NCI-H1092 treated with DMSO at 0.1 percent for 48 hours (cell line): ENCODE measurements around the gene THNSL1.

ENCODE experiments used
- DNase-seq: peaks from one replicate; lab custom pipeline; 2025; lab: John Stamatoyannopoulos, UW

Gene THNSL1

DNA sequence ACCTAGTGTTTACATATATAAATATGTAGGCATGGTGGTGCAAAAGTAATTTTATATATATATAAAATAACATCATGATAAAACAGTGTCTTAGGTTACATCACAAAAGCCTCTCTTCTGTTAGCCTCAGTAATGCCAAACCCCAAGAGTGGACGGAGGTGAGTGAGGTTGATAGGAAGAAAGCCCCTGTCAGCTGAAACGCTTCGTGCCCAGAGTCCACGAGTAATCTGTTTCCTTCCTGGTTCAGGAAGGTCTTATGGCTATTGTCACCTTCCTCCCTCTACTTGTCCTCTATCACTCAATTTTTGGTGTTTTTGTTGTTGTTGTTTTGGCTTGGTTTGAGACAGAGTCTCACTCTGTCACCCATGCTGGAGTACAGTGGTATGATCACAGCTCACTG is 41.5 kb downstream of the THNSL1 start:
- no peak for DNase-seq

DNA sequence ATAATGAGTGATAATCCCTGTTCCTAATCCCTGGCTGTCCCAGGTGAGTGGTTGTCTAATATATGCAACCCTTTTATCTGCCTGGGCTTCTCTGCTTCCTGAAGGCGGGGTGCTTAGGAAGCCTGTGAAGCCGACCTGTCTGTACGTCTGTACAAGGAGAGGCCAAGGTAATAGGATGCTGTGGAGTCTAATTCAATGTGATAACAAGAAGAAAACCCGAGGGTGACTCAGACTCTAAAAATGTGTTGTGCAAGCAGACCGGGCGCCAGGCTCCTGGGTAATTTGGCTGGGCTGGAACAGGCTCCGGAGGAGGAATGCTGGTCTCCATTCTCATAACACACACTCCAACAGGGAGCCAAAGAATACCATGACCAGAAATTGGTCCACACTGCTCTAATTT is 43.6 kb downstream of the THNSL1 start:
- DNase-seq: no peak

DNA sequence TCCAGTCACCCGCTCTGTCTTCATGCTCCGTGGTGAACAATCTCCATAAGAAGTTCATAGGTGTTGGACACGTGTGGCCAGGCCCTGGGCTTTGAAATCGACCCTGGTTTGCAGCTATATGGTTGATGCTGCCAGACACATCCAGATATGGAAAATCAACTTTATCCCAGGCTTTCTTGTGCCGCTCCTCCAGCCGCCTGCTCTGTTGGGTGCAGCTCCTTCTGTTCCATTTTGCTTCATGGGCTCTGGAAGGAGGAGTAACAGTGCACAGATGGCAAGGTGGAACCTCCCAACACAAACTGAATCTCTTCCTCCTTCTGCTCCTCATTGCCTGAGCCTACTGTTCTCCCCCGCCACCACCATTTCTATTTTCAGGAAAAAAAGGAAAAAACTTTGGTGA is 44.7 kb downstream of the THNSL1 start:
- DNase-seq: no peak

DNA sequence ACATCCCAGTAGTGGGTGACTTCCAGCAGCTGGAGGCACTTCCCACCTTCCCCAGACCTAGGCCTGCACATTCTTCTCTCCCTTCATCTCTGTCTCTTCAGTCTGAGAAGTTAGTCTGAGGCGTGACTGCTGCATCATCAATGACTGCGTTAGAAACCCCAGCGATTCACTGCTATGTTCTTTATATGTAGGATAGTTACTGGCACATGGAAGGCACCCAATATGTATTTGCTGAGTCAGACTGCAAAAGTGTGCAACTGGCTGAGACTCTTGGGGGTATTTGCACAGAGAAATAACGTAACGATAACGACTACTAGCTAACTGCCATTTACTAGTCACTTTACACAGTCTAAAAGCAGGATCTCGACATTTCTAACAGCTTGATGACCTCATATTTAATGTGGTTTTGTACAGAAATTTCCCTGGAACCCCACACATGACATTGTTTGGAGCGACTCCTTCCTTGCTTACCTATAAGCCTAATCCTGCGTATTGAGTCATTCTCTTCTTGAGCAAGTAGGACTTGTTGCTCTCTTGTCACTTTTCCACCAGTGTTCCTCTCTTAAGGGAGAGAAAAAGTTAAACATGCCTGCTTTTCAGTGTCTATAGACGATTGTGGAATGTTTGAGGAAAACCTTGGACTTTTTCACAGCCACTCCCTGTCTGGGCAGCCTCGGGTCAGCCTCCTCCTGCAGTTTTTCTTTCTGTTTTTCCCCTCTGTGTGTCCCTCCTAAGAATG is 45.5 kb downstream of the THNSL1 start:
- DNase-seq: no peak

DNA sequence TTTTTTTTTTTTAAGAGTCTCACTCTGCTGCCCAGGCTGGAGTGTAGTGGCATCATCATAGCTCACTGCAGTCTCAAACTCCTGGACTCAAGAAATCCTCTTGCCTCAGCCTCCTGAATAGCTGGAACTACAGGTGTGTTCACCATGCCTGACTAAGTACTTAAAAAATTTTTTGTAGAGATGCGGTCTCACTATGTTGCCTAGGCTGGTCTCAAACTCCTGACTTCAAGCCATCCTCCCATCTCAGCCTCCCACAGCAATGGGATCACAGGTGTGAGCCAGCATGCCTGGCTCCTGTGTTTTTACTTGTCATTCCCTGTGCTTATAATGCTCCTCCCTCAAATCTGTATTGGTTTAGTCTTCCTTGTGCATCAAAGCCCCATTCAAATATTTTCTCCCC is 46.7 kb downstream of the THNSL1 start:
- DNase-seq: no peak

DNA sequence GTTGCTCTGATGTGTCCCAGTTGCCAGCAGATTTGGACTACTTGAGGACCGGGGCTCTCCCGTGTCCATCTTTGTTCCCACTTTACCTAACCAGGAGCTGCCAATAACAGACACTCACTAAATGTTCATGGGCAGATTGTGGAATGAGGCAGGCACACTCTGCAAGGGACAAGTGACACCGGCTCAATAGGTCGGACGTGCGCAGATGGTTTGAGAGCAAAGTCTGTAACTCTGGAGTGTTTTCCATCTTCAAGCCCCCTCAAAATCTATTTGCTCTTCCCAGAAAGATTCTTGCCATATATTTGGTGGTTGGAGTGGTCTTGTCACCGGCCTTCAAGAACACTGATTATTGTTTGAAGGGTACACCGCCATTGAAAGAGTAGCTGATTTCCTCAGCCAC is 47.2 kb downstream of the THNSL1 start:
- DNase-seq: no peak

DNA sequence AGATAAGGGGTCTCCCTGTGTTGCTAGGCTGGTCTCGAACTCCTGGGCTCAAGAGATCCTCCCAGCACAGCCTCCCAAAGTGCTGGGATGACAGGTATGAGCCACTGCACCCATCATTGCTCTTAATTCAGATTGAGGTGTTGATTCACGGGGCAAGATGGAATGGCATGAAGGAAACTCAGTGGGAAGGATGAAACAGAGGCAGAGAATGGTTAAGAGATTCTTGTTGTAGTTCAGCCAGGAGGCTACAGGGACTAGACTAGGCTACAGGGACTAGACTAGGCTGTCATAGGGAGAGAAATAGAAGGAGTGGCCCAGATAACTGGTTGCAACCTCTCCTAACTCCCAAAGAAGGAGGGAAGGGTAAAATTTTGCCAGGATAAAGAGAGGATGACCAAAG is 48.0 kb downstream of the THNSL1 start:
- DNase-seq: no peak

DNA sequence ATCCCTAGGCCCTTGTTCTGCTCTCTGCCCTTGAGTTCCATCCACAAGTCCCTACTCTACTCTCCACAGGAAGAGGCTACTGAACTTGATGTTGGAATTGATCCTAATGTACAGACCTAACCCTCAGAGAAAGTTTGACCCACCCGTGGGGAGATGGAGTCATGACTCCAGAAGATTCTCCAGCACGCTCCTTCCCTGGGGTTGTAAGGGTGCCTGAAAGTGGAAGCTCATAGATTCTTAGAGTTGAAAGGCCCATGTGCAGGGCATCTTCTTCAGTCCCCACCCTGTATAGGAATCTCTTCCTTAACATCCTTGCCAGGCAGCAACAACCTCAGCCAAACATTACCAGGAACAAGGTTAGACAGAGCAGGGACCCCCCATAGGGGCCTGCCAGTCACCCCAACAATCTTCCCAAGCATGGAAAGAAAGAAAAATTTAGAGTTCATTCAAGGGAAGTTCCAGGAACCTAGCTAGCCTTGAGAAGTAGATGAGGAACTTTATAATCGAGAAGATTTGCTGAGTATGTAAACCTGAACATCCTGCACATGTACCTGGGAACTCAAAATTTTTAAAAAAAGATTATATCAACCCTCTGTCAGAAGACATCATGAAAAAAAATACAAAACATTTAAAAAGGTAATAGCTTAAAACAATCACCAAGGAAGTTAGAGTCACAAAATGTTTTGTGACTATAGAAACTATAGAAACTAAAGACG is 49.5 kb downstream of the THNSL1 start:
- no peak for DNase-seq

DNA sequence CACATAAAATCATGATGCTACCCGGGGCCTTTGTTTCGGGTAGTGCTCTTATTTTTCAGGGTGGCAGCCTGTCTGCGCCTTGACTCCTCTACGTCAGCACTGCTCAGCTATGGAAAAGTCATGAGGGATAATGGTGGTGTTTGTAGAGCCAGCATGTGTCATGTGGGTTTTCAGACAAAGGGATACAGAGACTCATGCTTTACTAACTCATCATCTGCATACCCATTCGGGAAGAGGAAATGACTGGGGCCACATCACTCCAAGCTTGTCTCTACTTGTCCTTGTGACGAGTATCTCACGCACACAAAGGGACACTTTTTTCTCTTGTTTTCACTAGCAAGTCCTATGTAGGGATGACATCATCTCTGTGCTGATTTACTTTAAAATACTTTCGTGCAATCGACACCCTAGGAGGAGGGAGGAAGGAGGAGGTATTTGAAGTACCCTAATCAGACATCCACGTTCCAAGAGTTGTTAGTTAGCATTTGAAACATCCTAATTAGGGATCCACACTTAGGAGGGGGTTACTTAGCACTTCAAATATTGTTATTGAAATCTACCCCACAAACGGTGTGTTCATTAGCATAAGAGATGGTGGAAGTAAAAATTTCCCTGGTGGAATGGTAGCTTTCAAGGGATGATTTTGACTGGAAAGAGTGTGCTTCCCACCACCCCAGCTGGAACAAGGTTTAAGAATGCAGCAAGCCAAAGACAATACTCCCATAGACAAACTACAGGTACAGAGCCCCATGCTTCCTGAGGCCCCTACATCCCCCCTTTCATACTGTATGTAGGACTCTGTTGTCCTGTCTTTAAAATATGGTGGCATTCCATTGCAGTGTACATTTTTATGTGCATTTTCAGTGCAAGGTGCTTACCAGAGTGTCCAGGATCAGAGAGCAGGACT is 52.0 kb downstream of the THNSL1 start:
- DNase-seq: no peak

DNA sequence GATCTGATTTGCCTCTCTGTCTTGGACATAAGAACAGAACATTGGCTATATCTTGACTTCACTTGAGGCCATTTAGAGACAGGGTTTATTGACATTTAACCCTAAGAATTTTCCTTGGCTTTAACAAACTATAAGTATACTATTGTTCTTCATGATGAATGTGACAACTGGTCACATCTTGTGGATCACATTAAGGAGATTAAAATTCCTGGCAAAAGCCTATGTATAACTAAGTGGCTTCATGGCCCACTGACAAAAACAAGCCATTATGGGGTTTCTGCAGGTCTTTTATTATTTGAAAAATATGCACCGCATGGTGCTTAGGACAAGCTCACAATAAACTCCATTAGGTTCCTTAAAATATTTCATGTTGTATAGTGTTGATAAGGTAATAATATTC is 54.8 kb downstream of the THNSL1 start:
- DNase-seq: no peak

DNA sequence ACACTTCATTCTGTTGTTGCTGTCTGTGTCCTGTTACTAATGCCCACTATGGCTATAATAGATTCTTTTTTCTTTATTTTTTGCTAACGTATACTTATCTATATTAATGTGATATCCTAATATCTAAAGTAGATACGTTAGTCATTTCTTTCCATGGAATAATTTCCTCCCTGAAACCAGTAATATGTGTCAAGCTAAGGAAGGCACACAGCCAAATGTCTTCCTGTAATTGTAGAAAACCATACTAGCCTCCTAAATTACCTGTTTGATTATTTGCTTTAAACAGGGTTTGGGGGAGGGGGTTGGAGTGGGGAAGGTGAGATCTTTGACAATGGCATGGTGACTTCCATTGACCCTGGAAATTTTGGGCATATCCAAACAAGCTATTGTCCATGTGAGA is 56.4 kb downstream of the THNSL1 start:
- DNase-seq: peak; percentile 1

DNA sequence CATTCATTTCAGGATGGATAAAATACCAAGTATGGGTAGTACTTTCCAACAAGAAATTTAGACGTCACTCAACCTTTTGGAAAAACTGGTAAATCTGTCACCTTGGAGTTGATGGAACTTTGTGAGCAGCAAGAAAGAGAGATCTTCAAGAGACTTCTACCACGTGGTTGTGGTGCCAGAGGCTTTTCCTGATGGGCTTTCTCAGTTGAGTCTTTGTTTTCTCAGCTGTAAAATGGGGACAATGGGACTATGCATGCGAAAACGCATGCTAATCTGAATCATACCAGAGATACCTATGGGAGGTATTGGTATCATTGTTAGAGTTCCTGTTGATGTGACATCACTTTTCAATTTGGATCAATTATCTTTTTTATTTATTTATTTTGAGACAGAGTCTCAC is 59.4 kb downstream of the THNSL1 start:
- DNase-seq: no peak
